Fibroblast of villous mesenchyme (primary cell): ENCODE measurements around the gene LRP4. TPM values are rescaled to one million over a fixed set of nuclear protein-coding genes. Genes with fewer than 3 reads are reported as not detected.

Source experiments
- DNase-seq: peaks from one replicate; pipeline ENCODE4 v3.0.0-alpha.2; 2010; ENCODE audit warnings: low read depth
- H3K4me3 ChIP-seq: 2 replicates; pipeline ENCODE4 v1.5.1; 2011; ENCODE audit warnings: low read depth, mild to moderate bottlenecking, low read length
- total RNA-seq: library from RNA; depleted of rRNA; stranded (reverse); fragments of >200 nt; gene quantifications from 2 replicates; pipeline ENCODE4 v1.2.3, GENCODE V29; 2012
- TF ChIP-seq, protein P1 (sequence below): IDR thresholded peaks from 2 replicates; pipeline ENCODE4 v1.5.1; 2012; ENCODE audit warnings: low read depth, mild to moderate bottlenecking, low read length; ENCODE audit not compliant: insufficient read depth

The LRP4 gene
- total RNA-seq, 1 donor: 3.5 TPM

DNA sequence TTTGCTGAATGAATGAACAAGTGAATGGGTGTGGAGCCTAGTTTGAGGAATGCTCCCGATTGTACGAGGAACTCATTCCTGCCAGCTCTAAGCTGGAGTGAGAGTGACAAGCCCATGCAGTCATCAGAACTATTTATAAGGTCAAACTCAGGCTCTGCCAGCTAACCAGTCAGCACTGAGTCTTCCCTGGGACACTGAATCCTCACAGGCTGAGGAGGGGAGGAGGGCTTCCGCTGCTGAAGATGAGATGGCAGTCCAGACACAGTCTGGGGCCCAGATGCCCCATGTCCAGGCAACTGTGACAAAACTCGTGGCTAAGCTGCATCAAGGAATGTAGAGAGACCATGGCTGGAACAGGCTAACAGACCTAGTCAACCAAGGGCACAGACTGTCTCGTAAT, 4.0 kb downstream of the LRP4 start:
- DNase-seq: no peak
- TF ChIP-seq, protein P1, sequence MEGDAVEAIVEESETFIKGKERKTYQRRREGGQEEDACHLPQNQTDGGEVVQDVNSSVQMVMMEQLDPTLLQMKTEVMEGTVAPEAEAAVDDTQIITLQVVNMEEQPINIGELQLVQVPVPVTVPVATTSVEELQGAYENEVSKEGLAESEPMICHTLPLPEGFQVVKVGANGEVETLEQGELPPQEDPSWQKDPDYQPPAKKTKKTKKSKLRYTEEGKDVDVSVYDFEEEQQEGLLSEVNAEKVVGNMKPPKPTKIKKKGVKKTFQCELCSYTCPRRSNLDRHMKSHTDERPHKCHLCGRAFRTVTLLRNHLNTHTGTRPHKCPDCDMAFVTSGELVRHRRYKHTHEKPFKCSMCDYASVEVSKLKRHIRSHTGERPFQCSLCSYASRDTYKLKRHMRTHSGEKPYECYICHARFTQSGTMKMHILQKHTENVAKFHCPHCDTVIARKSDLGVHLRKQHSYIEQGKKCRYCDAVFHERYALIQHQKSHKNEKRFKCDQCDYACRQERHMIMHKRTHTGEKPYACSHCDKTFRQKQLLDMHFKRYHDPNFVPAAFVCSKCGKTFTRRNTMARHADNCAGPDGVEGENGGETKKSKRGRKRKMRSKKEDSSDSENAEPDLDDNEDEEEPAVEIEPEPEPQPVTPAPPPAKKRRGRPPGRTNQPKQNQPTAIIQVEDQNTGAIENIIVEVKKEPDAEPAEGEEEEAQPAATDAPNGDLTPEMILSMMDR: no peak
- H3K4me3 ChIP-seq: no peak overlapping the region

DNA sequence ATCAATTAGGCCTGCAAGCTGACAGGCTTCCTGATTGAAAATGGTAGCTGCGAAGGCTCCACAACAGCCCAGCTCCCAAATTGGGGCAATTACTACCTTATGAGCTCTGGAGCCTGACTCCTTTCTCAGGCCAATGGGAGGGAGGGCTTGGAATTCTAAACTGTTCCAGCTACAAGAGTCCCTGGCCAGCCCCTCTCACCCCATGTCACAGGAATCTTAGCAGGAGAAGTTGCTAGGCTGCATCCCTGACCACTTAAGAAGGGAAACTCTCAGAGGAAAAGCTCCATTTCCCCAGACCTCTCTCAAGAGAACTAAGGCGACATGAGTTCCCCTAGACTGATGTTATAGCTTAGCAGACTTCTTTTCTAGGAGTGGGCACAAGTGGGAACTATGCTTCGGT, 4.9 kb downstream of the LRP4 start:
- no peak for DNase-seq
- H3K4me3 ChIP-seq: no peak overlapping the region
- TF ChIP-seq, protein P1: no peak

DNA sequence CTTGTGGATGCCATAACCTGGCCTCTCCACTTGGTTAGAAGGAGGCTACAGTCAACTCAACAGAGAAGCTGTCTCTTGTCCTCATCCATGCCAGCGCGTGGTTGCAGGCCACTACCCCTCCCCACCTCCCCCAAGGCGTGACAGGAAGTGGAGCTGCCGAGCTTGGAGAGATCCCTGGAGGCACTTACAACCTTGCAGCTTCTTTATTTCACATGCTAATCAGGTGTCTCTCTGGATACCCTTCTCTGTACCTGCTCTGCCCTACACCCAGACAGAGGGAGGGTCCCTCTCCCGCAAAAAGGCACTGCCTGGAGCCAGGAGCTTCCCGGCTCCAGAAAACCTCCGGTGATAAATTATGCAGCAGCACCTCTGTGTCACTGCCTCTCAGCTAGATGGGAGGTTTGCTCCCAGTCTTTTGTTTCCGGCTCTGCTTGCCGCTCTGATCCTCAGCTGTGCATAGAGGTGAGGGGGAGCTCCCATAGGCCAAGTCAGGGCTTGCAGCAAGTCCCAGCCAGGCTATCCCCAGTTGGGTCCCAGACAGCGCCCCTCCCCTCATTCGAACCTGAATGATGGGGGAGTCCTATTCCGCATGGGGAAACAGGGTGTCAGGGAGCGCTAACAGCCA, 5.7 kb downstream of the LRP4 start:
- TF ChIP-seq, protein P1: no peak
- no peak overlapping the region for H3K4me3 ChIP-seq
- DNase-seq: no peak

DNA sequence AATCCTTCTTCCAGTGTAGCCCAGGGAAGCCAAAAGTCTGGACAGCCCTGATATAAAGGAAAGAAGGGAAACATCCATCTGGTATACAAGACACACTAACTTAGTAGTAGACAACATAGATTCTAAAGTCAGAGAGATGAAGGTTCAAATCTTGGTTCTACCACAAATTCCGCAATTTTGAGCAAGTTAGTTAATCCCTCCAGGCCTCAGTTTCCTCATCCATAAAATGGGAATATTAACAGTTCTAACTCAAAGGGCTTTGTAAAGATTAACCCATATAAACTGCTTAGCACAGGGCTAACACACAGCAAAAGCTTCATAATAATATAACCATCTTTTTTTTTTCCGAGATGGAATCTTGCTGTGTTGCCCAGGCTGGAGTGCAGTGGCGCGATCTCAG, 10.7 kb downstream of the LRP4 start:
- H3K4me3 ChIP-seq: no peak overlapping the region
- TF ChIP-seq, protein P1: no peak
- no peak for DNase-seq

DNA sequence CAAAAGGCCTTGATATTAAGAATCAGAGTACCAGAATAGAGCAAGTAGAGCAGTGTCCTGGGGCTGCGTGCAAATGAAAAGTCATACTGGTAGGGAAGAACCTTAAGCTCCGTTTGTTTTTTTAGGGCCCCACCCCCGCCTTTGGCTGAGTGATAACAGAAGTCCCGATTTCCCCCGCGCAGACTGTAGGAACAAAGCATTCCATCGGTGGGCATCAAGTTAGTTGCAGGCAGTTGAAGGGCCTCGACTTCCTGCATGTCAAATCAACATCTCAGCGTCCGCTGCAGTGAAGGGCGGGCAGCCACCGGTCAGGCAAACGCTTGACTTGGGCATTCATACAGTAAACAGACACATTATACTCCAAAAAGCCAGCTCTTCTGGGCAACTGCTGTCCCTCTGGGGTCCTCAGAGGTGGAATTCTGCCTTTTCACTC, 11.7 kb downstream of the LRP4 start:
- no peak for DNase-seq
- TF ChIP-seq, protein P1: no peak
- no peak overlapping the region for H3K4me3 ChIP-seq

DNA sequence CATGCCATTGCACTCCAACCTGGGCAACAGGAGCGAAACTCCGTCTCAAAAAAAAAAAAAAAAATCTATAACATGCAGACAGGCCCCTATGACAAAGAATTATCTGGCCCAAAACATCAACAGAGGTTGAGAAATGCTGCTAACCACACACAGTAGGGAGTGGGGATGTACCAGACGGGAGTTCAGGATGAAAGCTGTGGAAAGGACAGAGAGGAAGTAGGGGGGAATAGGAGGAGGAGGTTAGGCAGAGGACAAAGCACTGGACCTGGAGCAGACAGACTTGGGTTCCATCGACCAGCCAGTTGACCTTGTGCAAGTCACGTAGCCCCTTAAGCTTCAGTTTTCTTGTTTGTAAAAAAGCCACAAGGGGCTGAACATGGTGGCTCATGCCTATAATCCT, 12.5 kb downstream of the LRP4 start:
- no peak overlapping the region for H3K4me3 ChIP-seq
- no peak for DNase-seq
- TF ChIP-seq, protein P1: no peak

DNA sequence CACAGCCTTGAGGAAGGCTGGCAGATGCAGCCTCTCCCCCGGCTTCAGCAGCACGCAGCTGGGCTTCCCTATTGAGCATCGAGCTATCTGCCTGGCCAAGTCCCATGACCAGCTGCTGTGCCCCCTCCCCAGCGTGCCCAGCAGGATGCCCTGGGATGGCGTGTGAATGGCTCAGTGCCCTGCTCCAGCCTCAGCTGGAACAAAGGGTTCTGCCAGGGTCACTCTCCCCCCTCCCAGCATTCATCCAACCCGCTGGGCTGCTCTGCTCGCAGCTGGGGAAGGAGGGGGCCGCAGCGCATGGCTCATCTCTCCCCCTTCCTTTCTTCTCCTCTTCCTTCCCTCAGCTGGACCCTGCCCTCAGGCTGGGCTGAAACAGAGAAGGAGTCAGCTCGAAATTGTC, 14.5 kb downstream of the LRP4 start:
- no peak for DNase-seq
- H3K4me3 ChIP-seq: no peak overlapping the region
- TF ChIP-seq, protein P1: no peak
